HG03571 (cell line): ENCODE measurements around the gene PRM2.
"Not testable (repeated sequence)": the region's sequence is repeated elsewhere in the genome, so short reads cannot be mapped to it uniquely, and the experiment has no call there.

Experiments
- ATAC-seq: cut with Tn5 transposase; IDR thresholded peaks from one replicate; pipeline ENCODE4 v1.9.1; 2021; ENCODE audit not compliant: unreplicated experiment

PRM2 gene

DNA sequence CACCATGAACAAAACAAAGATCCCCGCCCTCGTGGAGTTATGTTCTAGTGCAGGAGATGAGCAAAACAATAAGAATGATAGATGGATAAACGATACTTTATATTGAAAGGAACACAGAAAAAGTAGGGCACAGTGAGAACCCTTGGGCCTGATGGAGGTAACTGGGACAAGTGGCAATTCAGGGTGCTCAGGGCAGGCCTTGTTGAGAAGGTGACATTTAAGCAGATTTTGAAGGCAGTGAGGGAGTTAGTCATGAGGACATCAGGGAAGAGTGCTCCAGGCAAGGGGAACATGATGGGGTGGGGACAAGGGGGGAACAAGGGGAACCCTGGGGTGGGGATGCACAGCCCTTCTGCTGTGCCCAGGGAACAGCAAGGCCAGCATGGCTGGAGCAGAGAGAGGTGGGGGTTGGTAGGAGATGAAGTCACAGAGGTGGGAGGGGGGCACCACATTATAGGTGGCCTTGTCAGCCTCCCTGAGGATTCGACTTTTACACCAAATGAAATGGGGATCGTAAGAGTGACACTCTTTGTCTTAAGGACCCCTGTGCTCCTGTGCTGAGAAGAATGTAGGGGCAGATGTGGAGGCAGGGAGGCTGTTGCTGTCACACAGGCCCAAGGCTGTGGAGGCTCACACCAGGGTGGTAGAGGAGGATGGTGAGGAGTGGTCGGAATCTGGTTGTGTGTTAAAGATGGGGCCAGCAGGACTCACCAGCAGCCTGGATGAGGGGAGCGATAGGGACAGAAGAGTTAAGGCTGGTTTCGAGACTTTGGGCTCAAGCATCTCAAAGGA lies 14.0 kb upstream of the PRM2 start:
- no peak for ATAC-seq

DNA sequence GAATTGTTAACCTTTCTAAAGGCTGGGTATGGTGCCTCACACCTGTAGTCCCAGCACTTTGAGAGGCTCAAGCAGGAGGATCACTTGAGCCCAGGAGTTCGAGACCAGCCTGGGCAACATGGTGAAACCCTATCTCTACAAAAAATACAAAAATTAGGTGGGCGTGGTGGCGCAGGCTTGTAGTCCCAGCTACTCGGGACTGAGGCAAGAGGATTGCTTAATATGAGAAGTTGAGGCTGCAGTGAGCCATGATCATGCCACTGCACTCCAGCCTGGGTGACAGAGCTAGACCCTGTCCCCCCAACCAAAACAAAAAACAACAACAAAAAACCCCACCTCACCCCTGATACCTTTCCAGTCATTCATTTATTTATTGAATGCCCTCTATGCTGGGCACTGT lies 13.4 kb upstream of the PRM2 start:
- not testable (repeated sequence) for ATAC-seq

GRCh38 chr16:11289202-11289601 lies 12.9 kb upstream of the PRM2 start:
- ATAC-seq, result no peak

GRCh38 chr16:11285842-11286241 lies 9.6 kb upstream of the PRM2 start:
- ATAC-seq, result no peak

DNA sequence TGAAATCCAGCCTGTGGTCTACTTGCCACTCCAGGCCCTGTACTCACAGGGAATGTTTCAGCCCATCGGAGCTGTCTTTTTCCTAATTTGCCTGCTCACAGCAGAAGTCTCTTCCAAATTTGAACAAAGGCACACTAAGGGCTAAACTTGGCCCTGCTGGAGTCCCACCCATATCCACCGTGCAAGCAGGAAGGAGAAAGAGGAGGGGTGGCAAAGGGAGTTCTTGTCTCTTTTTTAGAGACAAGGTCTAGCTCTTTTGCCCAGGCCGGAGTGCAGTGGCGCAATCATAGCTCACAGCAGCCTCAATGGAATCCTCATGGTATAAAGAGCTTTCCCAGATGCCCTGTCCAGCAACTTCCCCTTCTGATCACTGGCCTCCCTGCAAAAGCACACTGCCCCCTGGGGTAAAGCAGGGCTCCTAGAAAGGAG lies 7.6 kb upstream of the PRM2 start:
- ATAC-seq, result no peak

- no peak for ATAC-seq
Observed at GRCh38 chr16:11280616-11281522, 4.6 kb upstream of the PRM2 start, which contains the start of gene PRM1. Gene PRM1, minus strand, starts transcription at chr16:11281330. Its CDS starts 92 bp downstream, at chr16:11281238.

DNA sequence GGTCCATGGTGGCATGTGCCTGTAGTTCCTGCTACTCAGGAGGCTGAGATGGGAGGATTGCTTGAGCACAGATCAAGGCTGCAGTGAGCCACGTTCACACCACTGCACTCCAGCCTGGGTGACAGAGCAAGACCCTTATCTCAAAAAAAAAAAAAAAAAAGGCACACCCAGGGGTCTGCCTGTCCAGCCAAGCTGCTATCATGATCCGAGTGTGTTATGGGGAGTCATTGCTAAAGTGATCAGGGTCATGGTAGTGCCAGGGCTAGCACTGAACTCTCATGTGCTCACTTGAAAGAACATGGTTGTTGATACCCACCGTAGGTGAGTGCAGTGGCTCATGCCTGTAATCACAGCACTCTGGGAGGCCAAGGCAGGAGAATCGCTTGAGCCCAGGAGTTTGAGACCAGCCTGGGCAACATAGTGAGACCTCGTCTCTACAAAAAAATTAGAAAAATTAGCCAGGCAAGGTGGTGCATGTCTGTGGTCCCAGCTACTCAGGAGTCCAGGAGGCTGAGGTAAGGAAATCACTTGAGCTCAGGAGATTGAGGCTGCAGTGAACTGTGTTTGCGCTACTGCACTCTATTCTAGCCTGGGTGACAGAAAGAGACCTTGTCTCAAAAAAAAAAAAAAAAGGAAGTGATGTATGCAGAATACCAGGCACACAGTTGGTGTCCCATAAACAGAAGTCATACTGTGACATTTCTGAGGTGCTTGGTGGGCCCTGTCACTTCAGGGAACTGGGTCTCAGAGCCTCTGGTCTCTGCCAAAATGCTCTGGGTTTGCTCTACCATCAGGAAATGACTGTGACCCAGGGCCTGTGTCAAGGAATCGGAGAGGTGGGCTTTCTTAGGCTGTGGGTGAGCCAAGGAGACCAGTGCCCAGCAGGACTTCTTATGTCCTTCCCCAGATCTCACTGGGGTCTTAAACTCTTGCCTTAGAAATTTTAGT lies 2.7 kb upstream of the PRM2 start:
- ATAC-seq, result no peak

DNA sequence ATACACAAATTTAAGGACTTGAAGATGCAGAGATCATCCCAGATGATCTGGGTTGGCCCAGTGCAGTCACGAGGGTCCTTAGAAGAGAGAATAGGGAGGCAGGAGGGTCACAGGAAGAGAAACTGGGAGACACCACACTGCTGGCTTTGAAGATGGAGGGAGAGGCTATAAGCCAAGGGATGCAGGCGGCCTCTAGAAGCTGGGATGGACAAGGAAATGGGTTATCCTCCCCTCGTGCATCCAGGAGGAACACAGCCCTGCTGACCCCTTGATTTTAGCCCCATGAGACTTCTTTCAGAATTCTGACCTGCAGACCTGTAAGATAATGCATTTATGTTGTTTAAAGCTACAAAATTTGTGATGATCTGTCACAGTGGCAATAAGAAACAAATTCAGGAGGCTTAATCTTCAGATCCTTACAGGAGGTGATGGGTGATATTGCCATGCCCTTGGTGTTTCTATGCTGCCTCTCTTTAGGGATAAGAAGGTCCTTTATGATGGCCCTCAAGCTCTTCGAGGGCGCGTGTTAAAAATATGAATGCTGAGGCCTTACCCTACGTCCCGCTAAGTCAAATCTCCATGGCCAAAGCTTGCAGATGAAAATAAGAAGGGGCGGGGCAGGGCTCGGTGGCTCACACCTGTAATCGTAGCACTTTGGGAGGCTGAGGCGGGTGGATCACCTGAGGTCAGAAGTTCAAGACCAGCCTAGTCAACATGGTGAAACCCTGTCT lies 1.5 kb upstream of the PRM2 start:
- ATAC-seq, result no peak

- no peak for ATAC-seq
Observed at GRCh38 chr16:11276896-11277593, 765 bp upstream of the PRM2 start.

DNA sequence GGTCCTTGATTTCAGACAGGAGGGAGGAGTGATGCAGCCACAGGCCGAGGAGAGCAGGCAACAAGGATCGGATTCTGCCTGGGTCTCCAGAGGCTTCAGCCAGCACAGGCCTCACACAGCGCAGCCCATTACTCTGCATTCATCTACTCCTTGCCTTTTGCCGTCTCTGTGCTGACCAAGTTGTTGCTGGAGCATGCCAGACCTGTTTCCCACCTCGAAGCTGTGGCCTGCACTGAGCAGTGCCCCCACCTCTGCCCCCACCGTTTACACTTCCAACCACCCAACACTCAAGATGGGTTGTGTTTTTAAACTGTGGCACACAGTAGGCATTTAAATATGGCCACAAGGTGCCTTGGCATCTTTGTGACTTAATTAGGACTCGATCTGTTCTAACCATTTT lies 1.3 kb downstream of the PRM2 start:
- no peak for ATAC-seq

- ATAC-seq, result no peak
Observed at GRCh38 chr16:11273721-11274324, 2.5 kb downstream of the PRM2 start.

- no peak for ATAC-seq
Observed at GRCh38 chr16:11272921-11273720, 3.2 kb downstream of the PRM2 start, which contains the start of gene PRM3. Gene PRM3, minus strand, starts transcription at chr16:11273629. Its CDS starts 34 bp downstream, at chr16:11273595.

DNA sequence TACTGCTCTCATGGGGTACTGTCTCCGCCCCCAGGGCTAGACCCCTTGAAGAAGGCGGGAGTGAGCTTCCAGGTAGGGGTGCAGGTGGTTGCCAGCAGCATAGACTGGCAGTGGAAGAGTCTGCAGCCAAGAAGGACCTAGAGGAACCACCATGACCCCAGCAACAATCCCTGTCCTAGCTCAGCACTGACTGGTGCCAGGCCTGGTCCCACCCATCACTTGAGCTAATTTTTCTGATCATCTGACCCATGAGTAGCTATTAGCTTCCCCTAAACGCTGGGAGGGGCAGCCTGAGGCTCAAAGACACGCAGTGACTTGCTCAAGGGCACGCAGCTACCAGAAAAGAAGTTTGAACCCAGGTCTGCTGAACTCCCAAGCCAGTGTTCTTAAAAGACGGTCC lies 3.8 kb downstream of the PRM2 start:
- no peak for ATAC-seq

GRCh38 chr16:11271610-11272009 lies 4.7 kb downstream of the PRM2 start:
- ATAC-seq, result no peak

DNA sequence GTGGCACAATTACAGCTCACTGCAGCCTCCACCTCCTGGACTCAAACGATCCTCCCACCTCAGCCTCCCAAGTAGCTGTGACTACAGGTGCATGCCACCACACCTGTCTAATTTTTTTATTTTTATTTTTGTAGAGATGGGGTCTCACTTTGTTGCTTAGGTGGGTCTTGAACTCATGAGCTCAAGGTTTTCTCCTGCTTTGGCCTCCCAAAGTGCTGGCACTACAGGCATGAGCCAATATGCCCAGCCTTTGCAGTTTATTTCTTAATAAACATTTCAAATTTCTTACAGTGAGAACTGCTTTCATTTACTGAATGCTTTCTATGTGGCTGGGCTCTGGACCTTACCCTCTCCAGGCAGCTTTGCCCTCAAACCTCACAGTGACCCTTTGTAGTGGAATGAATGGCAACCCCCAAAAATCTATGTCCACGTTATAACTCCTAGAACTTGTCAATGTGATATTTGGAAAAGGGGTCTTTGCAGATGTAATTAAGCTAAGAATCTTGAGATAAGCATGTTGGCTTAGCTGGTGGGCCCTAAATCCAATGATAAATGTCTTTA lies 5.6 kb downstream of the PRM2 start:
- no peak for ATAC-seq

GRCh38 chr16:11268921-11269375 lies 7.3 kb downstream of the PRM2 start, which contains the start of gene TNP2:
Gene TNP2, minus strand, starts transcription at chr16:11269325. Its CDS starts 63 bp downstream, at chr16:11269262.
- no peak for ATAC-seq

DNA sequence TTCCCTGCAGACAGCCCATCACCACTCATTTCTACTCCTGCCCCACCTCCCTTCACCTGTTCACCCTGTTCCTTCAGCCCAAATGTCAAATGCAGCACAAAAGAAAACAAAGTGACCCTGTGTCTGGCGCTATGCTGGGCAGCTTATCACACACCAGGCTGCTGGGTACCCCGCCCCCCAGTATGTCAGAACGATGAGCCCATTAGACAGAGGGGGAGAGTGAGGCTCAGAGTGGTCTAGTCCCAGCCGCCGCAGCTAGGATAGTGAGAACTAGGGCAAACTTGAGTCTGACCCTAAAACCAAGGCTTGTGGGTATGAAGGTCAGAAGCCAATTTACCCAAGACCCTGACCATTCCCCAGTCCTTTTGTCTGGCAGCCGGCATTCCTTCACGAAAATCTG lies 11.2 kb downstream of the PRM2 start:
- ATAC-seq, result no peak
